HCT116 (cell line): ENCODE measurements around the gene PGBD1. TPM values are rescaled to one million over a fixed set of nuclear protein-coding genes. Genes with fewer than 3 reads are reported as not detected.

Experiments
- ATAC-seq: fragments of 200-7000 bp; cut with Tn5 transposase; 2 replicates; pipeline ENCODE4 v1.9.1; 2020; ENCODE audit warnings: mild to moderate bottlenecking, moderate library complexity
- BruUV-seq: library from RNA; stranded (reverse); fragments of 400-500 nt; replicated peaks from 2 replicates; lab custom pipeline; 2021; lab: Mats Ljungman, UMichigan
- CTCF ChIA-PET: fragments of 300-600 bp; sonication (Branson Sonifier 250); formaldehyde crosslinking; loops from one replicate; lab custom pipeline; 2021; ENCODE audit warnings: antibody characterized with exemption; lab: Charles Lee
- POLR2A ChIA-PET: fragments of 300-600, 350-600 bp; sonication (Branson Sonifier 250); formaldehyde crosslinking; loops from one replicate; lab custom pipeline; 2021; ENCODE audit warnings: antibody characterized with exemption; lab: Charles Lee
- RAD21 ChIA-PET, 2 experiments: fragments of 300-600 bp; sonication (Branson Sonifier 250); formaldehyde crosslinking; loops; one replicate each; lab custom pipeline; 2023; ENCODE audit warnings: low total read pairs in 2 of 2; ENCODE audit not compliant: uncharacterized antibody in 2 of 2, unreplicated experiment in 2 of 2, low non-redundant PET in 1 of 2; lab: Charles Lee
- DNase-seq: peaks from one replicate; pipeline ENCODE4 v3.0.0-alpha.2; 2010; ENCODE audit warnings: low read depth, low spot score
- H2AFZ ChIP-seq: fragments of 200-600 bp; shearing (Covaris generic), sonication (generic); 2 replicates; pipeline ENCODE4 v1.6.1; 2017; ENCODE audit warnings: low read depth, mixed run types, mixed read lengths, antibody characterized with exemption, low read length; ENCODE audit not compliant: poor library complexity, severe bottlenecking
- H3K27ac ChIP-seq: 2 replicates; pipeline ENCODE4 v1.5.1; 2012; ENCODE audit warnings: low read depth, low read length
- H3K27me3 ChIP-seq: fragments of 200-600 bp; sonication (generic); 2 replicates; pipeline ENCODE4 v1.6.1; 2016; ENCODE audit warnings: mixed run types, low read length, mixed read lengths; ENCODE audit not compliant: insufficient read depth
- H3K36me3 ChIP-seq, 2 experiments: fragments of 200-500 bp in 1 of 2; fragments of 200-600 bp in 1 of 2; sonication (Bioruptor generic) in 1 of 2; sonication (generic) in 1 of 2; 2 replicates each; pipeline versions ENCODE4 v1.5.1 to v1.6.1; 2014 to 2016; ENCODE audit warnings: low read length in 2 of 2, inconsistent platforms in 1 of 2, mixed read lengths in 1 of 2, mixed run types in 1 of 2; ENCODE audit not compliant: insufficient read depth in 2 of 2, control insufficient read depth in 1 of 2
- H3K4me1 ChIP-seq, 2 experiments: fragments of 200-600 bp in 1 of 2; sonication (generic) in 1 of 2; 2 replicates each; pipeline versions ENCODE4 v1.5.1 to v1.6.1; 2012 to 2017; ENCODE audit warnings: low read length in 2 of 2, inconsistent platforms in 1 of 2, mild to moderate bottlenecking in 1 of 2, mixed read lengths in 1 of 2, mixed run types in 1 of 2, moderate library complexity in 1 of 2; ENCODE audit not compliant: insufficient read depth in 2 of 2, control insufficient read depth in 1 of 2
- H3K4me2 ChIP-seq: fragments of 200-600 bp; sonication (generic); 2 replicates; pipeline ENCODE4 v1.6.1; 2017; ENCODE audit warnings: mixed run types, low read length, mixed read lengths
- H3K4me3 ChIP-seq, 2 experiments: fragments of 200-600 bp in 1 of 2; sonication (generic) in 1 of 2; replicated peaks in 1 of 2; 2 replicates each; pipeline ENCODE4 v1.5.1; 2011 to 2016; ENCODE audit warnings: low read length in 2 of 2, control low read depth in 1 of 2, low read depth in 1 of 2, mild to moderate bottlenecking in 1 of 2, mixed read lengths in 1 of 2, mixed run types in 1 of 2
- H3K79me2 ChIP-seq: fragments of 200-600 bp; sonication (generic); 2 replicates; pipeline ENCODE4 v1.6.1; 2017; ENCODE audit warnings: mild to moderate bottlenecking, mixed run types, low read length, moderate library complexity, mixed read lengths; ENCODE audit not compliant: insufficient read depth
- H3K9ac ChIP-seq: fragments of 200-600 bp; sonication (generic); 2 replicates; pipeline ENCODE4 v1.6.1; 2016; ENCODE audit warnings: low read length, mixed read lengths
- H3K9me2 ChIP-seq: fragments of 200-600 bp; sonication (generic), shearing (Covaris generic); 2 replicates; pipeline ENCODE4 v1.6.1; 2017; ENCODE audit warnings: mixed run types, mild to moderate bottlenecking, moderate library complexity; ENCODE audit not compliant: insufficient read depth
- H3K9me3 ChIP-seq, 2 experiments: fragments of 200-500 bp in 1 of 2; fragments of 200-600 bp in 1 of 2; sonication (Bioruptor generic) in 1 of 2; sonication (generic) in 1 of 2; 2 replicates each; pipeline ENCODE4 v1.6.1; 2014 to 2017; ENCODE audit warnings: low read length in 2 of 2, mixed read lengths in 2 of 2, inconsistent platforms in 1 of 2, low read depth in 1 of 2, mild to moderate bottlenecking in 1 of 2, mixed run types in 1 of 2, moderate library complexity in 1 of 2; ENCODE audit not compliant: control insufficient read depth in 1 of 2, insufficient read depth in 1 of 2
- H4K20me1 ChIP-seq: fragments of 200-600 bp; sonication (generic), shearing (Covaris generic); 2 replicates; pipeline ENCODE4 v1.6.1; 2017; ENCODE audit warnings: mixed run types, mild to moderate bottlenecking, moderate library complexity; ENCODE audit not compliant: insufficient read depth
- CBX3 ChIP-seq: IDR thresholded peaks from 2 replicates; pipeline ENCODE4 v1.6.1; 2012; ENCODE audit warnings: low read depth
- EGR1 ChIP-seq: IDR thresholded peaks from 2 replicates; pipeline ENCODE4 v1.6.1; 2012; ENCODE audit warnings: low read depth
- ELF1 ChIP-seq: IDR thresholded peaks from 2 replicates; pipeline ENCODE4 v1.6.1; 2012; ENCODE audit warnings: low read depth, borderline replicate concordance
- EZH2 ChIP-seq: fragments of 200-600 bp; sonication (generic); IDR thresholded peaks from 2 replicates; pipeline ENCODE4 v1.6.1; 2017; ENCODE audit warnings: antibody characterized with exemption, mixed run types
- EZH2phosphoT487 ChIP-seq: fragments of 200-600 bp; IDR thresholded peaks from 2 replicates; pipeline ENCODE4 v1.6.1; 2018; ENCODE audit warnings: antibody characterized with exemption, borderline replicate concordance
- FOSL1 ChIP-seq: IDR thresholded peaks from 2 replicates; pipeline ENCODE4 v1.6.1; 2012; ENCODE audit warnings: low read depth
- JUND ChIP-seq: IDR thresholded peaks from 2 replicates; pipeline ENCODE4 v1.6.1; 2012
- POLR2A ChIP-seq: IDR thresholded peaks from 2 replicates; pipeline ENCODE4 v1.7.0; 2011; ENCODE audit warnings: borderline replicate concordance; ENCODE audit not compliant: insufficient read depth, insufficient read length; ENCODE audit errors: extremely low read depth
- POLR2AphosphoS5 ChIP-seq: IDR thresholded peaks from 2 replicates; pipeline ENCODE4 v1.6.1; 2011; ENCODE audit warnings: mild to moderate bottlenecking, low read depth, low read length, moderate library complexity
- RAD21 ChIP-seq: IDR thresholded peaks from 2 replicates; pipeline ENCODE4 v1.6.1; 2012; ENCODE audit warnings: low read depth, mild to moderate bottlenecking
- SIN3A ChIP-seq: IDR thresholded peaks from 2 replicates; pipeline ENCODE4 v1.6.1; 2012; ENCODE audit warnings: low read depth
- SP1 ChIP-seq: IDR thresholded peaks from 2 replicates; pipeline ENCODE4 v1.6.1; 2012; ENCODE audit warnings: low read depth
- SRF ChIP-seq: IDR thresholded peaks from 2 replicates; pipeline ENCODE4 v1.6.1; 2012; ENCODE audit warnings: low read depth
- TCF7L2 ChIP-seq: IDR thresholded peaks from 2 replicates; pipeline ENCODE4 v1.7.0; 2011; ENCODE audit warnings: borderline replicate concordance, inconsistent platforms; ENCODE audit not compliant: insufficient read depth, insufficient read length; ENCODE audit errors: extremely low read depth
- YY1 ChIP-seq: IDR thresholded peaks from 2 replicates; pipeline ENCODE4 v1.6.1; 2011; ENCODE audit warnings: low read length, low read depth, moderate library complexity, mild to moderate bottlenecking; ENCODE audit not compliant: insufficient replicate concordance; ENCODE audit errors: extremely low read depth
- intact Hi-C: fragments of 100-400 bp; cut with micrococcal nuclease; formaldehyde crosslinking; loops from 2 replicates; pipeline ENCODE4 v1.10.0; 2022
- total RNA-seq: library from RNA; stranded (reverse); gene quantifications from one replicate; pipeline ENCODE4 v1.2.1, GENCODE V29; 2021; ENCODE audit not compliant: unreplicated experiment
- TF ChIP-seq, protein P1 (sequence below): IDR thresholded peaks from 2 replicates; pipeline ENCODE4 v1.6.1; 2012
- TF ChIP-seq, protein P2 (sequence below): IDR thresholded peaks from 2 replicates; pipeline ENCODE4 v1.6.1; 2012; ENCODE audit warnings: low read depth
- TF ChIP-seq, protein P3 (sequence below): IDR thresholded peaks from 2 replicates; pipeline ENCODE4 v1.6.1; 2011; ENCODE audit warnings: mild to moderate bottlenecking, low read length, moderate library complexity; ENCODE audit not compliant: insufficient replicate concordance; ENCODE audit errors: extremely low read depth
- TF ChIP-seq, protein P4 (sequence below): IDR thresholded peaks from 2 replicates; pipeline ENCODE4 v1.6.1; 2012

Gene PGBD1
- total RNA-seq, 1 experiment from 2014 or later: 3.6 TPM

DNA sequence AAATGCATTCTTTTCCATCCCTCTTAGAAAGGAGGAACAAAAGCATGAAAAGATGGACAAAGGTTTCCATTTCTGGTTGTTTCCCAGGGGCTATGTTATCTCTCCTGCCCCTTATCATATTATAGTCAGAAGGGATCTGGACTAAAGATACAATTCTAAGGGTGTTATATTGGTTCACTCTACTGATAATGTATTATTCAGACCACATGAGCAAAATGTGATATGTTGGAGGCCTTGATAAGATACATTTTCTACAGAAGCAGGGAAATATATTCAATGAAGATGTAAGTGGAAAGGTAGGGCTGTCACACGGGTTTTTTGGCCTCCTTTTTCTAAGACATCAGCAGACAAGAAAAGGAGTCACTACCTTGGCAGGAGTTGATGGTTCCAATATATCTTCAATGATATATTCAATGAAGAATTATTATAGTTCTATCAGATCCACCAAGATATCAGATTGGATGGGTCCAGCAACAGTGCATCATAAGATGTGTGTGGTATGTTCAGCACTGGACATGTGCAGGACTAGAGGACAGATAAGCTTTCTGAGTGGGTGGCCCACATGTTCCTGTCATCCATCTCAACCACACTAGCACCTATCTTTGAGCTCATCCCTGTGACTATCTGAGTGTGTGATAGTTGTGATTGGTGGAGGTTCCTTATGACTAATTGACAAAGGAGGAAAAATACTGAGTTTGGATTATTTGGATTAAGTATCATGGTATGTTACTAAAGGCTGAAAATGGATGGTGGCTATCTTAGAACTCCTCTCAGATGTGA is 62.7 kb downstream of the PGBD1 start:
- no peaks in the 10 kb centered on the region for H3K36me3 ChIP-seq
- ChIA-PET CTCF (no interaction called here), POLR2A (no interaction called here), RAD21 (no interaction called here)
- no TSS peak for BruUV-seq
- H4K20me1 ChIP-seq: no peaks in the 10 kb centered on the region
- no peak overlapping the region for H2AFZ ChIP-seq
- no peak for ATAC-seq
- intact Hi-C loops: no loop called here
- DNase-seq: no peak
- no peak overlapping the region for H3K9ac ChIP-seq
- no peaks in the 10 kb centered on the region for H3K9me2 ChIP-seq
- no peaks in the 10 kb centered on the region for H3K27me3 ChIP-seq
- no peaks in the 10 kb centered on the region for H3K79me2 ChIP-seq
- no peak overlapping the region for H3K4me3 ChIP-seq
- TF ChIP-seq CBX3 (no peak), POLR2AphosphoS5 (no peak), ELF1 (no peak), JUND (no peak), EZH2phosphoT487 (no peak), YY1 (no peak), EGR1 (no peak), SIN3A (no peak), POLR2A (no peak), SRF (no peak), SP1 (no peak), TCF7L2 (no peak), EZH2 (no peak), RAD21 (no peak), FOSL1 (no peak)
- TF ChIP-seq, protein P1, sequence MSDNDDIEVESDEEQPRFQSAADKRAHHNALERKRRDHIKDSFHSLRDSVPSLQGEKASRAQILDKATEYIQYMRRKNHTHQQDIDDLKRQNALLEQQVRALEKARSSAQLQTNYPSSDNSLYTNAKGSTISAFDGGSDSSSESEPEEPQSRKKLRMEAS: no peak
- TF ChIP-seq, protein P2, sequence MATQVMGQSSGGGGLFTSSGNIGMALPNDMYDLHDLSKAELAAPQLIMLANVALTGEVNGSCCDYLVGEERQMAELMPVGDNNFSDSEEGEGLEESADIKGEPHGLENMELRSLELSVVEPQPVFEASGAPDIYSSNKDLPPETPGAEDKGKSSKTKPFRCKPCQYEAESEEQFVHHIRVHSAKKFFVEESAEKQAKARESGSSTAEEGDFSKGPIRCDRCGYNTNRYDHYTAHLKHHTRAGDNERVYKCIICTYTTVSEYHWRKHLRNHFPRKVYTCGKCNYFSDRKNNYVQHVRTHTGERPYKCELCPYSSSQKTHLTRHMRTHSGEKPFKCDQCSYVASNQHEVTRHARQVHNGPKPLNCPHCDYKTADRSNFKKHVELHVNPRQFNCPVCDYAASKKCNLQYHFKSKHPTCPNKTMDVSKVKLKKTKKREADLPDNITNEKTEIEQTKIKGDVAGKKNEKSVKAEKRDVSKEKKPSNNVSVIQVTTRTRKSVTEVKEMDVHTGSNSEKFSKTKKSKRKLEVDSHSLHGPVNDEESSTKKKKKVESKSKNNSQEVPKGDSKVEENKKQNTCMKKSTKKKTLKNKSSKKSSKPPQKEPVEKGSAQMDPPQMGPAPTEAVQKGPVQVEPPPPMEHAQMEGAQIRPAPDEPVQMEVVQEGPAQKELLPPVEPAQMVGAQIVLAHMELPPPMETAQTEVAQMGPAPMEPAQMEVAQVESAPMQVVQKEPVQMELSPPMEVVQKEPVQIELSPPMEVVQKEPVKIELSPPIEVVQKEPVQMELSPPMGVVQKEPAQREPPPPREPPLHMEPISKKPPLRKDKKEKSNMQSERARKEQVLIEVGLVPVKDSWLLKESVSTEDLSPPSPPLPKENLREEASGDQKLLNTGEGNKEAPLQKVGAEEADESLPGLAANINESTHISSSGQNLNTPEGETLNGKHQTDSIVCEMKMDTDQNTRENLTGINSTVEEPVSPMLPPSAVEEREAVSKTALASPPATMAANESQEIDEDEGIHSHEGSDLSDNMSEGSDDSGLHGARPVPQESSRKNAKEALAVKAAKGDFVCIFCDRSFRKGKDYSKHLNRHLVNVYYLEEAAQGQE: no peak
- TF ChIP-seq, protein P3, sequence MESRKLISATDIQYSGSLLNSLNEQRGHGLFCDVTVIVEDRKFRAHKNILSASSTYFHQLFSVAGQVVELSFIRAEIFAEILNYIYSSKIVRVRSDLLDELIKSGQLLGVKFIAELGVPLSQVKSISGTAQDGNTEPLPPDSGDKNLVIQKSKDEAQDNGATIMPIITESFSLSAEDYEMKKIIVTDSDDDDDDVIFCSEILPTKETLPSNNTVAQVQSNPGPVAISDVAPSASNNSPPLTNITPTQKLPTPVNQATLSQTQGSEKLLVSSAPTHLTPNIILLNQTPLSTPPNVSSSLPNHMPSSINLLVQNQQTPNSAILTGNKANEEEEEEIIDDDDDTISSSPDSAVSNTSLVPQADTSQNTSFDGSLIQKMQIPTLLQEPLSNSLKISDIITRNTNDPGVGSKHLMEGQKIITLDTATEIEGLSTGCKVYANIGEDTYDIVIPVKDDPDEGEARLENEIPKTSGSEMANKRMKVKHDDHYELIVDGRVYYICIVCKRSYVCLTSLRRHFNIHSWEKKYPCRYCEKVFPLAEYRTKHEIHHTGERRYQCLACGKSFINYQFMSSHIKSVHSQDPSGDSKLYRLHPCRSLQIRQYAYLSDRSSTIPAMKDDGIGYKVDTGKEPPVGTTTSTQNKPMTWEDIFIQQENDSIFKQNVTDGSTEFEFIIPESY: no peak
- TF ChIP-seq, protein P4, sequence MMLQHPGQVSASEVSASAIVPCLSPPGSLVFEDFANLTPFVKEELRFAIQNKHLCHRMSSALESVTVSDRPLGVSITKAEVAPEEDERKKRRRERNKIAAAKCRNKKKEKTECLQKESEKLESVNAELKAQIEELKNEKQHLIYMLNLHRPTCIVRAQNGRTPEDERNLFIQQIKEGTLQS: no peak
- H3K9me3 ChIP-seq: 0 out of 4 replicates have a peak, but pooled peaks cover 4 to 6% of the 10 kb centered on the region in 2 experiments
- no peak overlapping the region for H3K4me2 ChIP-seq
- no peaks in the 10 kb centered on the region for H3K4me1 ChIP-seq
- no peak overlapping the region for H3K27ac ChIP-seq
